ENCODE results near the gene GMPR2.

- TF ChIP-seq POLR2A (IDR thresholded peaks at IDR 0.05): no peak
- TF ChIP-seq, protein P1, sequence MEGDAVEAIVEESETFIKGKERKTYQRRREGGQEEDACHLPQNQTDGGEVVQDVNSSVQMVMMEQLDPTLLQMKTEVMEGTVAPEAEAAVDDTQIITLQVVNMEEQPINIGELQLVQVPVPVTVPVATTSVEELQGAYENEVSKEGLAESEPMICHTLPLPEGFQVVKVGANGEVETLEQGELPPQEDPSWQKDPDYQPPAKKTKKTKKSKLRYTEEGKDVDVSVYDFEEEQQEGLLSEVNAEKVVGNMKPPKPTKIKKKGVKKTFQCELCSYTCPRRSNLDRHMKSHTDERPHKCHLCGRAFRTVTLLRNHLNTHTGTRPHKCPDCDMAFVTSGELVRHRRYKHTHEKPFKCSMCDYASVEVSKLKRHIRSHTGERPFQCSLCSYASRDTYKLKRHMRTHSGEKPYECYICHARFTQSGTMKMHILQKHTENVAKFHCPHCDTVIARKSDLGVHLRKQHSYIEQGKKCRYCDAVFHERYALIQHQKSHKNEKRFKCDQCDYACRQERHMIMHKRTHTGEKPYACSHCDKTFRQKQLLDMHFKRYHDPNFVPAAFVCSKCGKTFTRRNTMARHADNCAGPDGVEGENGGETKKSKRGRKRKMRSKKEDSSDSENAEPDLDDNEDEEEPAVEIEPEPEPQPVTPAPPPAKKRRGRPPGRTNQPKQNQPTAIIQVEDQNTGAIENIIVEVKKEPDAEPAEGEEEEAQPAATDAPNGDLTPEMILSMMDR (IDR thresholded peaks at IDR 0.05): no peak
These were observed 4.1 kb downstream of the GMPR2 start for GRCh38 chr14:24236689-24237462.

All from breast epithelium (tissue), 3 donors.